ENCODE results near the gene SPEM1.

The SPEM1 gene

DNA sequence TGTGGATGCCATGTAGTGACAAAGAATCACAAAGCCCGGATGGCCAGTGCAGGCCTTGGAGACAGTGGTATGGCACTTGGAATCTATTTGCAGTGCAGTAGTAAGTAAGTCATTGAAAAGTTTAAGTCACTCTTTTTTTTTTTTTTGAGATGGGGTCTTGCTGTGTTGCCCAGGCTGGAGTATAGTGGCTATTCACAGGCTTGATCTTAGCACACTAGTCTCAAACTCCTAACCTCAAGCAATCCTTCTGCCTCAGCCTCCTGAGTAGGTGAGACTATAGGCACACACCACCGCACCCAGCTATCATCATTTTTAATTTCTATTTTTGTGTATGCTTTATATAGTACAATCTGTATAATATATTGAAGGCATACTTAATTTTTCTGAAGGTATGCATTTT is 21.5 kb upstream of the SPEM1 start:
- ATAC-seq (no peak), DNase-seq (no peak)

DNA sequence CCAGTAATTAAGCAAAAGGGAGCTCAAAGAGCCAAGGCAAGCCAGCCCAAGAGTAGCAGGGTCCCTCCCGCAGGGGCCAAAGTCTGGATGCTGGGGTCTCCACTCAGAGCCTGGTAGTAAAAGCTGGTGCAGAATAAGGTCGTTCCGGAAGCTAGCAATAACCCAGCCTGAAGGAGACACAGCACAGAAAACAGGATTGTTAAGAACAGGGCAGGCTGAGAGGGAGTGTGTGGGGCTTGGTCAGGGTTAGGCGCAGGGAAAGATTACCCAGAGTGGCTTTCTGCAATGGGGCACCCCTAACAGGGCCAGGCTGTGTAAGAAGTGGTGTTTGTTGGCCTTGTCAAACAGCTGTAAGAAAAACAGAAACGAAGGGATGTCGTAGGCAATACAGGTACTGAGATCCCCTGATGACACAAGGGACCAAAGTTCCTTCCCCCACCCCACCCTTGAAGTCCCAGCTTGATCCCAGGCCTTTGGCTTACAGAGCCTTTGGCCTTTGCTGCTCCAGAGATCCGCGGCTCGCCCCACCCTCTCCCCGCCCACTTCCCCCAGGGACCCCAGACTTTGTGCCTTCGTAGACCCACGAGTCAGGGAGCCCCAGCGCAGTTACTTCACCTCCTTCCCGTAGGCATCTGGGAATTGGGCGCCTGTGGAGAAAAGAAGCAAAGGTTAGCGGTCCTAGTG is 16.9 kb upstream of the SPEM1 start:
- DNase-seq (peak; percentile 43), ATAC-seq (no peak)

DNA sequence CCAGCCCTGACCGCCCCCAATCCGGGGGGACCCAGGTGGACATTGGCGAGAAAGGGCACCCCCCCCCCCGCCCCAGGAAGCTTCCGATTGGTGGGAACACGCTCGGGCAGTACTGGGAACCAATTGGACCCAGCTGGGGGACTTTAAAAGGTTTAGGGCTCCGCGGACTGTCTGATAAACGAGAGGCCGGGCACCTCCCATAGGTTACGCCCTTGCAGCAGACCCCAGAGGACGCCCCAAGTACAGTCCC is 16.5 kb upstream of the SPEM1 start:
- ATAC-seq (peak; percentile 16), DNase-seq (no peak)

DNA sequence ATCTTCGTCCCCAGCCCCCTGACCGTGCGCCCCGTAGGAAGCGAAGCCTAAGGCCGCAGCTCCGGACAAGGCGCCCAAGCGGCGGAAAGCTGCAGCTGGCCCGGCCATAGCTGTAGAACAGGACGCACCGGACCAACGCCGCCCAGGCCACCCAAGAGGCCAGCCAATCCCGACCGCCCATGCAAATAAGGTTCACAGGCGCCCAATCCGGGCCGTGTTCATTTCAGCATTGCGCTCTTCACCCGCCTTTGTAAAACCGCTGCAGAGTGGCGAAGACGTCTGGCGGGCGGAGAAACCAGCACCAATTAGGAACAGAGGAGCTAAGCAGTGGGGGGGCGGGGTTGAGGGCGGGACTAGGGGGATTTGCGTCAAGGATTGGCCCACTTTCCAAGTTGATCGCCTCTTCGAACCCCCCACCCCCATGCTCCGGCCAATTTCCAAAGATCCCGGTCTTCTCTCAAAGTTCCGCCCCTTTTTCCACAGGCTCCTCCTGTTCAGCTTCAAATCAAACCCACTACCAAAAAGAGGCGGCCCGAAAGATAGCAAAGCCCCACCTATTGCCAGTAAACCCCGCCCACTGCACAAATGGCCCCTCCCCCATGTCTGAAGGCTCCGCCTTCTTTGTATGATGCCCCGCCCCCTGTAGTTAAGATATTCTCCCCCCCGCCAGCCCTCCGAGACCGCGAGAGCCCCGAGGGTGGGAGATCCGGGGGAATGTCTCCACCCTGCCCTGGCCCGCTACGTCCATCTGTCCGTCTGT is 16.0 kb upstream of the SPEM1 start, which contains the start of gene TMEM256:
Gene TMEM256, minus strand, starts transcription at position 121 of the 760 bp plus-strand sequence. Its CDS starts 13 bp downstream, at position 108.
- DNase-seq (peak; percentile 95), ATAC-seq (peak; percentile 95)

DNA sequence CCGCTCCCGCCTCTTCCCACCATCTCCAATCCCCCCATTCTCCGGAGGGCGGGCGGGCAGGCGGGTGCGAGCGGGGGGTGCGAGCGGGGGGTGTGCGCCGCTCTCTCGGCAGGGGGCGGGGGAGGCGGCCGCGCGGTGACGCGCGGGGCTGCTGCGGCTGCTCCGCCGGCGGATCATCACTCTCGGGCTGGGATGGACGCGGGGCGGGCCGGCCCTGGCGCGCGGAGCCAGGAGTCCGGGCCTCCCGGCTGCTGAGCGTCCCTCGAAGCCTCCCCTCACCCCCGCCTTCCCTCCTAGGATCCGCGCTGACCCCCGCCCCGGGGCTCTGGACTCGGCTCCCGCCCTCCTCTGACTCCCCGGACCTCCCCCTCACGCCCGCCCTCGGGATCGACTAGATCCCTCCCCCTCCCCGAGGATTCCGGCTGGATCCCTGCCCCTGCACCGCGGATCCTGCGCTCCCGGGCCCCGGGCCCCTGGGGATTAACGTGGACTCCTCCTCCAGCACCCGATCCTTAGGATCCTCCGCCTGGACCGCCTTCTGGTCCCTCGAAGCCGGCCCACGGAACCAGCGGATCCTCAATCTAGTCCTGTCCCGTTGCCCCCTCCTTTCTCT is 15.3 kb upstream of the SPEM1 start:
- DNase-seq (peak; percentile 73), ATAC-seq (peak; percentile 33)

DNA sequence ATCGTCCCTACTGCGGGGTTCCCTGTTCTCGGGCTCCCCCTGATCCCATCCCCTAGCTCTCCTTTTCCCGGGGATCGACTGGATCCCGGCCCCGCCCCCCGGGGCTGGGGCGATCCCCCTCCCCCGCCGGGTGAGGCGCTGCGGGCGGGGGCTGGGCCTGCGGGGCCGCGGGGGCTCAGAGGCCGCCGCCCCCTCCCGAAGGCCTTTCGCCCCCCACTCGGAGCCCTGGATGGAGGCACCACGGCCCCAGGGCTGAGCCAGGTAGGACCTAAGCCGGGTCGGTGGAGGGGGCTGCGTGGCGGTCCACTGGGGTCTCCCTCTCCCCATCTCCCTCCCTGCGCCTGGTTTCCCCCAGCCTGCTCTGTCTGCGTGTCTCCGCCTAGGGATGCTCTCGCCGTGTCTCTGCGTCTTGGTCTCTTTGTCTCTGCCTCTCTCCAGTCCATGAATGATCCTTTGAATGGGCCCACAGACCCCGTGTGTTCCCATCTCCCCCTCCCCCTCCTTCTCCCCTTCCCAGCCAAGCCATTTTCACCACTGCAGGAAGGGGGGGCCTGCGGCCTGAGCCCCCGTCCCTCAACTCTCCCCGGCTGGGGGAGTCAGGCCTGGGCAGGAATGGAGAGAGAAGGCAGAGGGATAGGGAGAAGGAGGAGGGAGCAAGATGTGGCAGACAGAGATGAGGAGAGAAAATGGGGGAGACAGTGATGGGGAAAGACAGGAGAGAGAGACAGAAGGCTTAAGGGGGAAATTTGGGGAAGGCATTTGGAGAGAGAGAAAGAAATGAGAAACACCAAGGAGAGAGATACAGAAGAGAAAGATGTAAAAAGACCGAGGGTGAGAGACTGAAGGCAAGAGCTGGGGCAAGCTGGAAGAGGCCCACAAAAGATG is 14.5 kb upstream of the SPEM1 start:
- ATAC-seq, result no peak
- DNase-seq, result no peak

DNA sequence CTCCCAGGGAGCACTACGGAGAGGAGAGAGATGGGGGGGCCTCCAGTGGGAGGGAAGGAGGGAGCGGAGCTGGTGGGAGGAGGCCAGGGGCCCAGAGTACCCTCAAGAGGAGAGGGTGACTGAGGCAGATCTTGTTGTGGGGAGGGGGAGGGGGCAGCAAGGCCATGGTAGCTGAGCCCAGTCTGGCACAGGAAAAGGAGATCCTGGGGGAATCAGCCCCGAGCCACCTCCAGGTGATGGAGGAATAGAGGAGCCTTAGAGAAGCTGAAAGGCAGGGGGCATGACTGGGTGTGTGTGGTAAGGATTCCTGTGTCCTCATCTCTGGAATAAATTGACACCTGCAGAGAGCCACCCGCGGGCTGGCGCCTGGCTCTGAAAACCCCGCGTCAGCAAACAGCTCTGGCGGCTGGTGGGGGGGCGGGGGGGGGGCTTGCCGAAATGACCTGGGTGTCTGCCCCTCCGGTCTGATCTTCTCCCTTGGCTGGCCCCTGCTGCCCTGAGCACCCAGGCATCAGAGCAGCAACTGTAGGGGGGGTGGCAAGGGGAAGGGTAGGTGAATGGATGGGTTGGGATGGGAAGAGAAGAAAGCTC is 13.8 kb upstream of the SPEM1 start:
- no peak for ATAC-seq
- no peak for DNase-seq

DNA sequence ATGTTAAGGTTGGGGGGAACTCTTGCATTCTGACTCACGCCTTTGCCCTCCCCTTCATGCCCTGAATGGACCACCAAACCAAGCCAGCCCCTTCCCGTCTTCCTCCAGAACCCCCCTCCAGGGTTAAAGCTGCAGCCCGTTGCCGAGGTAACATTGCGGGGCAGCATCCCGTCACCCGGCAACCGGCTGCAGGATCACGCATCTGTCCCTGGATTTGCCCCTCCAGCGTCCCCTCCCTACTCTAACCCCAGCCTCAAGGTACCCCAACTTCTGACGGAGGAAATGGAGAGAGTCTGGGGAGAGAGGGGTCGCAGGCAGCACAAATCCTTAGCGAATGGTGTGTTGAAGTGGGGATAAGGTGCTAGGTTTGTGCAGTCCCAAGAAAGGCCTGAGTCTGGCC is 13.0 kb upstream of the SPEM1 start:
- no peak for DNase-seq
- ATAC-seq, result no peak

DNA sequence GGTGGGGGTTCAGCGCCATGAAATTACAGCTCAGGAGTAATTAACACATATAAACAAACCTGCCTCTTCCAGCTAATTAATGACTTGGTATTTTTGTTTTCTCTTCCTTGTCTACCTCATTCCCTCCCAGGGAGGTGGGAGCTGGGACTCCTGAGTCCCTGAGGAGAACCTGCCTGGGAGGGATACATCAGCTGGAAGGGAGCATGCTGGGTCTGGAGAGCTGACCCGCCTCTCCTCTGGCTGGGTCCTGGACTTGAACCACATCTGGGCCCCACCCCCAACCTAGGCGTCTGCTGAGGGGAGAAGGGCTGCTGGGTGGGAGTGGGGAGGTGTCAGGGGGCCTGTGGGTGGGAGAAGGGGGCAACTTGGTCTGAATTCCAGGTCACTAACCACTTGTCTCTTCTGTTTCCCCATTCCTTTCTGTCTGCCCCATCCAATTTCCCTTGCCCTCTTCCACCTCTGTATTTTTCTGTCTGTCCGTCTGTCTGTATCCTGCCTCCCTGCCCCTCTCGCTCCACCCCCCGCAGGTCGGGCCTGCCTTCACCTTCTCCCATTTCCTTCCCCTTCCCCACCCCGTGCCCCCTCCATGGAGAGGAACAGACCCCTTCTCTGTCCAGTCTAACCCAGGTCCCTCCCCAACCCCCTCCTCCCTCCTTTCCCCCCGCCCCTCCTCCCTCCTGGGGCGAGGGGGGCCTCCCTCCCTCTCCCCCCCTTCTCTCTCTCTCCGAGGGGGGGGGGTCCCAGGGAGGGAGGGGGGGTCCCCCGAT is 12.5 kb upstream of the SPEM1 start, which contains the start of gene NLGN2:
Gene NLGN2, plus strand, starts transcription at position 361 of the 767 bp plus-strand sequence. CDS start 411 bp downstream, outside the sequence.
- DNase-seq (no peak), ATAC-seq (no peak)

DNA sequence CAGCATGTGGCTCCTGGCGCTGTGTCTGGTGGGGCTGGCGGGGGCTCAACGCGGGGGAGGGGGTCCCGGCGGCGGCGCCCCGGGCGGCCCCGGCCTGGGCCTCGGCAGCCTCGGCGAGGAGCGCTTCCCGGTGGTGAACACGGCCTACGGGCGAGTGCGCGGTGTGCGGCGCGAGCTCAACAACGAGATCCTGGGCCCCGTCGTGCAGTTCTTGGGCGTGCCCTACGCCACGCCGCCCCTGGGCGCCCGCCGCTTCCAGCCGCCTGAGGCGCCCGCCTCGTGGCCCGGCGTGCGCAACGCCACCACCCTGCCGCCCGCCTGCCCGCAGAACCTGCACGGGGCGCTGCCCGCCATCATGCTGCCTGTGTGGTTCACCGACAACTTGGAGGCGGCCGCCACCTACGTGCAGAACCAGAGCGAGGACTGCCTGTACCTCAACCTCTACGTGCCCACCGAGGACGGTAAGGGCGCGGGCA is 11.8 kb upstream of the SPEM1 start:
- no peak for ATAC-seq
- peak; percentile 44 for DNase-seq

DNA sequence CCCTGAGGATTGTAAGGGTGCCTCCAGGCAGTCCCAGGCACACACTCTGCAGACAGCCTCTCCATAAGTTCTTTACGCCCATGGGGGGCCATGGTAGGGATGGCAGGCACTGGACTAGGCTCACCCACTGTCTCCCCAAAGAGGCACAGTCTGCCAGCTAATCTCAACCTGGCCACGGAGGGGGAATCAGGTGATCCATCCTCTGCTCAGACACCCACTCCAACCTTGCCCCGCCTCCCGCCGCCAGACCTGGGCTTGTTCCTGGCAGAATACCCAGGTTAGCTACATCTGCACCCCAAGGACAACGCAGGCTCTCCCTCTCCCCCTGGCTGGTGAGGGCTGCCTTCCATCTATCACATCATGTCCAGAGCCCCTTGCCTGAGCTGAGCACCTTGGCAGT is 11.3 kb upstream of the SPEM1 start:
- ATAC-seq (no peak), DNase-seq (no peak)

DNA sequence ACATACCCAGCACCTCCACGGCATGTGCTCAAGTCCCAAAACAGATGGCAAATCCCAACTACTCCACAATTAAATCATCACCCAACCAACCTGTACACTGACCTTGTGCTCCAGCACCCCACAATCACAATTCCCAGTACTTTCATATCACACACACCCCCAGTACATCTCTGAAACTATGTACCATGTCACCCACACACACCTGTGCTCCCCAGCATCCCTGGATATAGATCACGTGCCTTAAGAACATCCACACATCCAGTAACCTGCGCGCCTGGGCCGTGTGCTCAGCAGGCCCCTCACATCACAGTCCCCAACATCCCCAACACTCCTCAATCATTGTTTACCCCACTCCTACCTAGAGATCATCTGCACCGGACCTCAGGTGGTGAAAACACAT is 10.4 kb upstream of the SPEM1 start:
- DNase-seq, result no peak
- no peak for ATAC-seq

DNA sequence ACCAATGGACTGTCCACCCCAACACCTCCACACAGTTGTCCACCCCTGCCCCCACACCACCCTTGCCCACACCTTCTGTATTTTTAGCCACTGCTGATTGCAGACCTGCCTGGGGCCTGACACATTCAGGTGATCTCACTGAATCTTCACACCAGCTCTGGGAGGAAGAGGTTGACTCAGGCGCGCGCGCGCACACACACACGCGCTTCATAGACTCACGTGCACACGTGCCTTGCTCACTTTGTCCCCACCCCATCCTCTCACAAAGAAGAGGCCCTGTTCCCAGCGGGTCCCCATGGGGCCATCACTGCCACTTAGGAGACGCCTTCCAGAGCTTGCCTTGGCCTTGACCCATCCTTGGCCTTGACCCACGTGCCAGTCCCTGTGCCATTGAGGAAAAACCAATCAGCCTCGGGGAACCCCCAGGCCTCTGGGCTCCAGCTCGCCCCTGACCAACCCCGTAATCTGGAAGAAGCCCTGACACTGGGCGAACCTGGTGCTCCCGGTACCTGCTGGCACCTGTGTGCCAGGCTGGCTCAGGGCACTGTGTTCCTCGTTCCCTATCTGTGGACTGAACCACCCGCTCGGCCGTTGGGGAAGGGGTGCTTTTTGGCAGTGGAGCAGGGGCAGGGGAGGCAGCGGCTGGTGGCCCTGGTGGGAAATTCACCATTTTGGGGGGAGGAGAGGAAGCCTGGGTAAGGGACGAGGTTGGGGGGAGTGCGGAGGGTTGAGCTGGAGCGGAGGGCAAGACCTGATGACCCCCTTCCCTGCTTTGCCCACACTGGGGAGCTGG is 9.3 kb upstream of the SPEM1 start:
- DNase-seq (no peak), ATAC-seq (no peak)

DNA sequence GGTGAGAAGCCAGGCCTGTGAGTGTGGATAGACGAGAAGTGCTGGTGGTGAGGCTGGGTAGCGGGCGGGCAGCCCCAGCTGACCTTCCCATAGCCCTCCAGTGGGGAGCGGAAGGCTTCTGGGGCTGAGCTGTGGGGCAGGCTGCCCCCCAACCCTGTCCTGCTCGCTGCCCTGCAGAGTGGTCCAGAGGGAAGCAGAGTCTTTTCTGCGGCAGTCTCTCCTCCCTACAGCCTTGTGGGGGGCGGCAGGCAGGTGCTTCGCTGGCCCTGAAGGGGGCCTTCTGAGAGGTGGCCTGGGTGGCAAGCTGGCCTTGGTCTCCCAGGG is 8.7 kb upstream of the SPEM1 start:
- no peak for ATAC-seq
- DNase-seq, result no peak

DNA sequence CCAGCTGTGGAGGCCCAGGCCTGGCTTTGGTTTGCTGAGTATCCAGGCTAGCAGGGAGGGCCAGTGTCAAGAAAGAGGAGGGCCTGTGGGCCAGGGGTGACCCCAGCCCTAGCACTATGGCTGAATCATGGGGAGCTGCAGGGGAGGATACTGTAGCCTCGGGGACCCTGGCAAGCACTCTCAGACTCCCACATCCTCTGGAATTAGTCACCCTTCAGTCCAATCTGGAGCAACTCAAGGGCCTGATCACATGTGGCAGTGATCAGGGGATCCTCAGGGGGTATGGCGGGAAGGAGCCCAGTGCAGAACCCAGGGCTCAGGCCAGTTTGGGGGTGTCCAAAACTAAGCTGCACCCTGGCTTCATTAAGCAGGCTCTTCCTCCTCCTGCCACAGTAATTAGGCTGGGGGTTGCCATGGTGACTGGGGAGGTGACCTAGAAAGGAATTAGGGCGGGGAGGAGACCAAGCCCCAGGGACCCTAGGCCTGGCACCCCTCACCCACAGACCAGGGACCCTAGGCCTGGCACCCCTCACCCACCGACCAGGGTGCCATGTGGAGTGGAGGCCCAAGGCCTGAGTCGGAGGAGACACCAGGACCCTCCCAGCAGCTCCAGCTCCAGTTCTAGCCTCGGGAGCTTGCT is 6.7 kb upstream of the SPEM1 start:
- ATAC-seq (no peak), DNase-seq (no peak)

DNA sequence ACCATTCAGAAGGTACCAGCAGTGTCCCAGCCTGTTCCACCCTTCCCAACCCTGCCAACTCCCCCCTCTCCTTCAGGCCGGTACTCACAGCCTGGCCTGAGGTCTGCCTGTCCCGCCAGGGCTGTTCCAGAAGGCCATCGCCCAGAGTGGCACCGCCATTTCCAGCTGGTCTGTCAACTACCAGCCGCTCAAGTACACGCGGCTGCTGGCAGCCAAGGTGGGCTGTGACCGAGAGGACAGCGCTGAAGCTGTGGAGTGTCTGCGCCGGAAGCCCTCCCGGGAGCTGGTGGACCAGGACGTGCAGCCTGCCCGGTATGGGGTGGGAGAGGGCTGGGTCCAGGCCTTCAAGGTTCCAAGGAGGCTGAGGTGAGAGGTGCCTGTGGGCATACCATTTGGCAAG is 5.3 kb upstream of the SPEM1 start:
- DNase-seq (no peak), ATAC-seq (no peak)

DNA sequence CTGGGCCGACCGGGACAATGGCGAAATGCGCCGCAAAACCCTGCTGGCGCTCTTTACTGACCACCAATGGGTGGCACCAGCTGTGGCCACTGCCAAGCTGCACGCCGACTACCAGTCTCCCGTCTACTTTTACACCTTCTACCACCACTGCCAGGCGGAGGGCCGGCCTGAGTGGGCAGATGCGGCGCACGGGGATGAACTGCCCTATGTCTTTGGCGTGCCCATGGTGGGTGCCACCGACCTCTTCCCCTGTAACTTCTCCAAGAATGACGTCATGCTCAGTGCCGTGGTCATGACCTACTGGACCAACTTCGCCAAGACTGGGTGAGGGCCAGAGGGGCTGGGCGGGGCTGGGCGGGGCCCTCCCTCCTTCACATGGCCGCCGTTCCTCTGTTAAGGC is 4.3 kb upstream of the SPEM1 start:
- ATAC-seq (no peak), DNase-seq (no peak)

DNA sequence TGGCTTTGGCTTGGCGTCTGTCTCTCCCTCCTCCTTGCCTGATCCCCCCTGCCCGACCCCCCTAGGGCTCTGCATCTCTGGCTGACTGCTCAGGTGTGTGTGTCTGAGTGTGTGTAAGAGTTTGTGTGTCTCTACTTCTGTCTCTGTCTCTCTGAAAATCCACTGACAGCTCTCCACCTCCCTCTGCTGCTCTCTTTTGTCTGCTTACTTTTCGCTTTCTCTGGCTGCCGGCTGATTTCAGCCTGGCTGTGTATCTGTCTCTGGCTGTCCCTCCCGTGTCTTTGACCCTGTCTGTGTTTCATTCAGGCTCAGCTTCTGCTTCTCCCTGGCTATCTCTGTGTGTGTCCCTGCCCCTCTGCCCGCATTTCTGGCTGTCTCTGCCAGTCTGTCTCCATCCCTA is 3.8 kb upstream of the SPEM1 start:
- ATAC-seq, result no peak
- DNase-seq, result no peak

DNA sequence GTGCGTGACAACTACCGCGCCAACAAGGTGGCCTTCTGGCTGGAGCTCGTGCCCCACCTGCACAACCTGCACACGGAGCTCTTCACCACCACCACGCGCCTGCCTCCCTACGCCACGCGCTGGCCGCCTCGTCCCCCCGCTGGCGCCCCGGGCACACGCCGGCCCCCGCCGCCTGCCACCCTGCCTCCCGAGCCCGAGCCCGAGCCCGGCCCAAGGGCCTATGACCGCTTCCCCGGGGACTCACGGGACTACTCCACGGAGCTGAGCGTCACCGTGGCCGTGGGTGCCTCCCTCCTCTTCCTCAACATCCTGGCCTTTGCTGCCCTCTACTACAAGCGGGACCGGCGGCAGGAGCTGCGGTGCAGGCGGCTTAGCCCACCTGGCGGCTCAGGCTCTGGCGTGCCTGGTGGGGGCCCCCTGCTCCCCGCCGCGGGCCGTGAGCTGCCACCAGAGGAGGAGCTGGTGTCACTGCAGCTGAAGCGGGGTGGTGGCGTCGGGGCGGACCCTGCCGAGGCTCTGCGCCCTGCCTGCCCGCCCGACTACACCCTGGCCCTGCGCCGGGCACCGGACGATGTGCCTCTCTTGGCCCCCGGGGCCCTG is 3.0 kb upstream of the SPEM1 start:
- ATAC-seq (no peak), DNase-seq (no peak)

Data from stimulated activated naive CD8-positive, alpha-beta T cell treated with anti-CD3 and anti-CD28 coated beads, Interleukin-15, Interleukin-2, amounts not matched to agents 100 U/mL and 50 U/mL, for 24 hours (primary cell).